CD4-positive, alpha-beta T cell (primary cell): Measurements from ENCODE around the gene URGCP. TPM values are rescaled to one million over a fixed set of nuclear protein-coding genes. Genes with fewer than 3 reads are reported as not detected.

ENCODE experiments used
- ATAC-seq: fragments of 200-7000 bp; cut with Tn5 transposase; one replicate; pipeline ENCODE4 v1.10.0; 2022; ENCODE audit warnings: mild to moderate bottlenecking; ENCODE audit not compliant: poor library complexity
- CTCF ChIA-PET: fragments of 350-600 bp; sonication (Branson Sonifier 250); formaldehyde crosslinking; loops from one replicate; lab custom pipeline; 2021; ENCODE audit warnings: antibody characterized with exemption, inconsistent platforms; lab: Charles Lee
- POLR2A ChIA-PET: fragments of 350-600 bp; sonication (Branson Sonifier 250); formaldehyde crosslinking; loops from one replicate; lab custom pipeline; 2021; ENCODE audit warnings: antibody characterized with exemption, inconsistent platforms; lab: Charles Lee
- DNase-seq, 14 experiments: peaks; one replicate each; pipeline ENCODE4 v3.0.0-alpha.2; 2013 to 2020; ENCODE audit warnings: mixed read lengths in 2 of 14
- H3K27ac ChIP-seq, 2 donors: one replicate each; pipeline versions ENCODE4 v1.5.1 to v1.7.0; 2013; ENCODE audit warnings: low read length in 2 of 2, low read depth in 1 of 2, mild to moderate bottlenecking in 1 of 2
- H3K27me3 ChIP-seq, 2 experiments: 1 replicate in 1 of 2; 2 replicates in 1 of 2; pipeline versions ENCODE4 v1.6.1 to v1.7.0; 2013; ENCODE audit warnings: low read length in 2 of 2, control low read depth in 1 of 2, mild to moderate bottlenecking in 1 of 2, moderate library complexity in 1 of 2; ENCODE audit not compliant: insufficient read depth in 2 of 2, control insufficient read depth in 1 of 2
- H3K36me3 ChIP-seq: one replicate; pipeline ENCODE4 v1.6.1; 2013; ENCODE audit warnings: low read length, control low read depth; ENCODE audit not compliant: insufficient read depth
- H3K4me1 ChIP-seq: one replicate; pipeline ENCODE4 v1.6.1; 2013; ENCODE audit warnings: low read length, control low read depth; ENCODE audit not compliant: insufficient read depth
- H3K4me3 ChIP-seq: one replicate; pipeline ENCODE4 v1.5.1; 2013; ENCODE audit warnings: mild to moderate bottlenecking, low read length, moderate library complexity
- H3K9me3 ChIP-seq, 2 experiments: 1 replicate in 1 of 2; 2 replicates in 1 of 2; pipeline versions ENCODE4 v1.6.1 to v1.7.0; 2013; ENCODE audit warnings: low read length in 2 of 2, mild to moderate bottlenecking in 2 of 2, control low read depth in 1 of 2, moderate library complexity in 1 of 2; ENCODE audit not compliant: control insufficient read depth in 1 of 2, insufficient read depth in 1 of 2
- H3K27ac Mint-ChIP-seq: one replicate; pipeline ENCODE4 v1.8.0; 2020; ENCODE audit warnings: mixed read lengths
- H3K27me3 Mint-ChIP-seq: one replicate; pipeline ENCODE4 v1.8.0; 2021; ENCODE audit warnings: mixed read lengths
- H3K36me3 Mint-ChIP-seq: one replicate; pipeline ENCODE4 v1.8.0; 2021; ENCODE audit warnings: low read depth, mixed read lengths
- H3K4me1 Mint-ChIP-seq: one replicate; pipeline ENCODE4 v1.8.0; 2021; ENCODE audit warnings: low read depth, mixed read lengths
- H3K4me3 Mint-ChIP-seq: one replicate; pipeline ENCODE4 v1.8.0; 2020; ENCODE audit warnings: mild to moderate bottlenecking, mixed read lengths
- H3K9me3 Mint-ChIP-seq: one replicate; pipeline ENCODE4 v1.8.0; 2020; ENCODE audit warnings: mixed read lengths
- CTCF ChIP-seq: fragments of 200-600 bp; IDR thresholded peaks from one replicate; pipeline ENCODE4 v1.8.0; 2022; ENCODE audit warnings: antibody characterized with exemption, mild to moderate bottlenecking
- intact Hi-C, 2 experiments: fragments of 100-400 bp; cut with DNase I in 1 of 2; cut with micrococcal nuclease in 1 of 2; formaldehyde crosslinking; loops; one replicate each; pipeline versions ENCODE4 v1.15.1 to v1.9.0; 2023 to 2025; cut with DNase I, micrococcal nuclease
- total RNA-seq, 174 experiments: library from RNA in 2 of 174; stranded (reverse) in 2 of 174; gene quantifications; one replicate each; pipeline ENCODE4 v1.2.3 and lab custom pipeline; 2021 to 2026

Gene URGCP
- total RNA-seq, 2 experiments from 2014 or later, result 21.8 to 22.5 TPM

GRCh38 chr7:43933902-43934560 is 27.6 kb upstream of the URGCP start:
- TF ChIP-seq CTCF, result no peak
- no peak overlapping the region for H3K27ac ChIP-seq
- no peaks in the 10 kb centered on the region for H3K27me3 ChIP-seq
- no peaks in the 10 kb centered on the region for H3K36me3 Mint-ChIP-seq
- H3K4me3 ChIP-seq, result no peak overlapping the region
- H3K9me3 ChIP-seq, result no peaks in the 10 kb centered on the region
- H3K4me1 Mint-ChIP-seq, result peaks cover 6% of the 10 kb centered on the region
- ChIA-PET CTCF (no interaction called here), POLR2A (no interaction called here)
- H3K9me3 Mint-ChIP-seq, result no peaks in the 10 kb centered on the region
- H3K4me3 Mint-ChIP-seq, result no peak overlapping the region
- H3K27ac Mint-ChIP-seq, result no peak overlapping the region
- no peaks in the 10 kb centered on the region for H3K27me3 Mint-ChIP-seq
- no peaks in the 10 kb centered on the region for H3K36me3 ChIP-seq
- ATAC-seq (no peak), DNase-seq (no peak)
- intact Hi-C loops, result no loop called here
- H3K4me1 ChIP-seq, result peaks cover 3% of the 10 kb centered on the region

- intact Hi-C loops, result no loop called here
- TF ChIP-seq CTCF, result no peak
- ATAC-seq (peak; percentile 50), DNase-seq (peak in 6 of 14 experiments; percentile 10 to 64 (median 24))
- no peaks in the 10 kb centered on the region for H3K9me3 ChIP-seq
- CTCF ChIA-PET, result no interaction called here
- POLR2A ChIA-PET, result interaction anchor here (1.1 kb wide), 1 partner anchor 558 kb away, joined by 5 read pairs; no protein-coding TSS in a partner anchor
- no peak overlapping the region for H3K4me3 ChIP-seq
- Mint-ChIP-seq H3K27ac (peak overlapping the region; percentile 88), H3K27me3 (no peaks in the 10 kb centered on the region), H3K4me3 (peak overlapping the region; percentile 65), H3K36me3 (no peaks in the 10 kb centered on the region), H3K9me3 (no peaks in the 10 kb centered on the region), H3K4me1 (peaks cover 27% of the 10 kb centered on the region)
- no peaks in the 10 kb centered on the region for H3K27me3 ChIP-seq
- peaks cover 16% of the 10 kb centered on the region for H3K4me1 ChIP-seq
- no peak overlapping the region for H3K27ac ChIP-seq
- H3K36me3 ChIP-seq, result no peaks in the 10 kb centered on the region
Measured at GRCh38 chr7:43931346-43931745, 24.9 kb upstream of the URGCP start.

GRCh38 chr7:43929529-43930457 is 23.4 kb upstream of the URGCP start:
- intact Hi-C loops, result loop anchor here (5.0 to 10.0 kb wide), 6 partner anchors 153 to 1017 kb away; partner anchors contain the start of genes MRPL32 (in 2 of the 2), PSMA2 (in 2 of the 2), C7orf25 (in 1 of the 2) and COA1 (in 1 of the 2)
- ChIA-PET POLR2A (no interaction called here), CTCF (no interaction called here)
- Histone ChIP-seq H3K4me1 (peaks cover 29% of the 10 kb centered on the region), H3K9me3 (no peaks in the 10 kb centered on the region), H3K27ac (no peak overlapping the region), H3K4me3 (no peak overlapping the region), H3K36me3 (no peaks in the 10 kb centered on the region), H3K27me3 (no peaks in the 10 kb centered on the region)
- Mint-ChIP-seq H3K27me3 (no peaks in the 10 kb centered on the region), H3K4me1 (peaks cover 37% of the 10 kb centered on the region), H3K27ac (peak overlapping the region; percentile 49), H3K36me3 (no peaks in the 10 kb centered on the region), H3K9me3 (no peaks in the 10 kb centered on the region), H3K4me3 (no peak overlapping the region)
- DNase-seq (no peak), ATAC-seq (no peak)
- TF ChIP-seq CTCF, result no peak
